Prostate gland (tissue), 2 donors: ENCODE measurements around the gene KLHL26. TPM values are rescaled to one million over a fixed set of nuclear protein-coding genes. Genes with fewer than 3 reads are reported as not detected.

Source experiments
- DNase-seq: peaks from one replicate; pipeline ENCODE4 v3.0.0-alpha.2; 2019; ENCODE audit warnings: low spot score
- H3K27ac ChIP-seq, 2 donors: fragments of 200-600 bp; sonication (generic); 2 replicates each; pipeline ENCODE4 v1.5.1; 2017 to 2019
- H3K27me3 ChIP-seq: fragments of 200-600 bp; sonication (generic); replicated peaks from 2 replicates; pipeline ENCODE4 v1.5.1; 2019; ENCODE audit not compliant: insufficient read depth
- H3K36me3 ChIP-seq, 2 donors: fragments of 200-600 bp; sonication (generic); 1 replicate in 1 of 2; 2 replicates in 1 of 2; pipeline versions ENCODE4 v1.5.1 to v1.8.1; 2017 to 2019
- H3K4me1 ChIP-seq: fragments of 200-600 bp; sonication (generic); replicated peaks from 2 replicates; pipeline ENCODE4 v1.5.1; 2019
- H3K4me3 ChIP-seq, 2 donors: fragments of 200-600 bp; sonication (generic); 2 replicates each; pipeline ENCODE4 v1.5.1; 2017 to 2019
- H3K9me3 ChIP-seq: fragments of 200-600 bp; sonication (generic); 2 replicates; pipeline ENCODE4 v1.5.1; 2017
- POLR2A ChIP-seq: fragments of 450-650 bp; IDR thresholded peaks from one replicate; pipeline ENCODE4 v1.6.1; 2016; ENCODE audit warnings: antibody characterized with exemption, mild to moderate bottlenecking
- POLR2AphosphoS5 ChIP-seq: sonication (generic); formaldehyde crosslinking; IDR thresholded peaks from one replicate; pipeline ENCODE4 v1.6.1; 2017; ENCODE audit warnings: antibody characterized with exemption
- WGBS: methylation state at CpG from one replicate; pipeline ENCODE4 v1.1.5; 2018; 5-methylcytosine and 5-hydroxymethylcytosine counted together
- intact Hi-C: fragments of 100-400 bp; cut with DNase I; formaldehyde crosslinking; loops from one replicate; pipeline ENCODE4 v1.14.2; 2022
- total RNA-seq, 2 donors: library from RNA; depleted of rRNA; stranded (reverse); fragments of >200 nt; gene quantifications; one replicate each; pipeline ENCODE4 v1.1.0, GENCODE V29; 2016
- TF ChIP-seq, protein P1 (sequence below), 4 experiments: fragments of 200-600 bp in 2 of 4; fragments of 450-650 bp in 2 of 4; sonication (generic) in 2 of 4; IDR thresholded peaks; 1 replicate in 3 of 4; 2 replicates in 1 of 4; pipeline ENCODE4 v1.5.1; 2016 to 2019; ENCODE audit warnings: antibody characterized with exemption in 4 of 4, mild to moderate bottlenecking in 2 of 4, moderate library complexity in 2 of 4

The KLHL26 gene, protein sequence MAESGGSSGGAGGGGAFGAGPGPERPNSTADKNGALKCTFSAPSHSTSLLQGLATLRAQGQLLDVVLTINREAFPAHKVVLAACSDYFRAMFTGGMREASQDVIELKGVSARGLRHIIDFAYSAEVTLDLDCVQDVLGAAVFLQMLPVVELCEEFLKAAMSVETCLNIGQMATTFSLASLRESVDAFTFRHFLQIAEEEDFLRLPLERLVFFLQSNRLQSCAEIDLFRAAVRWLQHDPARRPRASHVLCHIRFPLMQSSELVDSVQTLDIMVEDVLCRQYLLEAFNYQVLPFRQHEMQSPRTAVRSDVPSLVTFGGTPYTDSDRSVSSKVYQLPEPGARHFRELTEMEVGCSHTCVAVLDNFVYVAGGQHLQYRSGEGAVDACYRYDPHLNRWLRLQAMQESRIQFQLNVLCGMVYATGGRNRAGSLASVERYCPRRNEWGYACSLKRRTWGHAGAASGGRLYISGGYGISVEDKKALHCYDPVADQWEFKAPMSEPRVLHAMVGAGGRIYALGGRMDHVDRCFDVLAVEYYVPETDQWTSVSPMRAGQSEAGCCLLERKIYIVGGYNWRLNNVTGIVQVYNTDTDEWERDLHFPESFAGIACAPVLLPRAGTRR
- total RNA-seq: 10 to 100 TPM in 1 of 2 donors, 1 to 10 TPM in 1; 9.1 to 18.4 TPM

DNA sequence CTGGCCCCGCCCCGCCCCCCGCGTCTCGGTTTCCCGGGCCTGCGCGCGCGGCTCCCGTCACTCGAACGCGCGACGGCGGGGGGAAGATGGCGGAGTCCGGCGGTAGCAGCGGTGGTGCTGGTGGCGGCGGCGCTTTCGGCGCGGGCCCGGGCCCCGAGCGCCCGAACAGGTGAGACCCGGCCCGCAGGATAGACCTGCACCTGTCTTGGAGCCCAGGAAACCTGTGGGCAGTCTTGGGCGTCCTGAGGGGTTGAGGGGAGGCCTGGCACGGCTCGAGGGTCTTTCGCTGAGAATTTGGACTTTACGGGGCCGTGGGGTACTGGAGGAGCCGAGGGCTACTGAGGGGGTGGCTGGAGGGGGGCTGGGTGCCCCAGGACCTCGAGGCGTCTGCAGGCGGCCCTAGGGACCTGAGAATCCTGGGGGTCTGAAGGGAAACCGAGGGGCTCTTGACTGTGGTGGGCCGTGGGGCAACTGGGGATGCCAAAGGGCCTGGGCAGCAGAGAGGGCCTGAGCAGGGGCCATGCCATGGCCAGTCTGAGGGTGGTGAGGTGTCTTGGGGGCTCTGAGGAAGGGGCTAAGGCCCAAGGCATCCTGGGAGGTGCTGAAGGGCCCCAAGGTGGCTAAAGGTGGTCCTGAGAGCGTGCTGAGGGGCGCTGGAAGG is at the start of gene KLHL26:
Gene KLHL26, plus strand, starts transcription at position 60 of the 661 bp plus-strand sequence. Its CDS starts 27 bp downstream, at position 87.
- Histone ChIP-seq H3K27ac (peak within 1 kb of the TSS; percentile 81 to 88), H3K36me3 (no peaks in the 10 kb centered on the region), H3K27me3 (no peaks in the 10 kb centered on the region), H3K4me3 (peak within 1 kb of the TSS; percentile 70 to 88), H3K4me1 (peaks cover 3% of the 10 kb centered on the region), H3K9me3 (no peaks in the 10 kb centered on the region)
- DNase-seq: no peak
- TF ChIP-seq, protein P1, sequence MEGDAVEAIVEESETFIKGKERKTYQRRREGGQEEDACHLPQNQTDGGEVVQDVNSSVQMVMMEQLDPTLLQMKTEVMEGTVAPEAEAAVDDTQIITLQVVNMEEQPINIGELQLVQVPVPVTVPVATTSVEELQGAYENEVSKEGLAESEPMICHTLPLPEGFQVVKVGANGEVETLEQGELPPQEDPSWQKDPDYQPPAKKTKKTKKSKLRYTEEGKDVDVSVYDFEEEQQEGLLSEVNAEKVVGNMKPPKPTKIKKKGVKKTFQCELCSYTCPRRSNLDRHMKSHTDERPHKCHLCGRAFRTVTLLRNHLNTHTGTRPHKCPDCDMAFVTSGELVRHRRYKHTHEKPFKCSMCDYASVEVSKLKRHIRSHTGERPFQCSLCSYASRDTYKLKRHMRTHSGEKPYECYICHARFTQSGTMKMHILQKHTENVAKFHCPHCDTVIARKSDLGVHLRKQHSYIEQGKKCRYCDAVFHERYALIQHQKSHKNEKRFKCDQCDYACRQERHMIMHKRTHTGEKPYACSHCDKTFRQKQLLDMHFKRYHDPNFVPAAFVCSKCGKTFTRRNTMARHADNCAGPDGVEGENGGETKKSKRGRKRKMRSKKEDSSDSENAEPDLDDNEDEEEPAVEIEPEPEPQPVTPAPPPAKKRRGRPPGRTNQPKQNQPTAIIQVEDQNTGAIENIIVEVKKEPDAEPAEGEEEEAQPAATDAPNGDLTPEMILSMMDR (IDR thresholded peaks at IDR 0.05): no peak
- peak; percentile 58 for TF ChIP-seq POLR2A
- peak; percentile 29 for TF ChIP-seq POLR2AphosphoS5
- WGBS: 4% methylated on average over 47 of the region's 47 CpGs
- intact Hi-C loops: no loop called here

DNA sequence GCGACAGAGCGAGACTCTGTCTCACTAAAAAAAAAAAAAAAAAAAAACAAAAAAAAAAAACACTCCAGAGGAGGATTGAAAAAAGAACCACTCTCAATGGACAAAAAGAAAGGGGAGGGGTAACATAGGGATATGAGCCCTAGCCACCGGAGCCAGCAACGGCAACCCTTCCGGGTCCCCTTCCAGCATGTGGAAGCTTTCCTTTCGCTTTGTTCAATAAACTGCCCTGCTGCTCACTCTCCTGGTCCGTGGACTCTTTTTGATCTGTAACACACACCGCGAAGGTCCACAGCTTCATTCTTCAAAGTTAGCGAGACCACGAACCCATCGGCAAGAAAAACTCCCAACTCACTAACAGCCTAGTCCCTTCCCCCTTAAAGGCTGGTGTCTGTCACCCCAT is 49.3 kb upstream of the KLHL26 start:
- Histone ChIP-seq H3K36me3 (peaks cover 0 to 3% of the 10 kb centered on the region in 2 donors), H3K27me3 (no peaks in the 10 kb centered on the region), H3K9me3 (no peaks in the 10 kb centered on the region), H3K4me3 (no peak overlapping the region), H3K27ac (no peak overlapping the region), H3K4me1 (peaks cover 5% of the 10 kb centered on the region)
- TF ChIP-seq, protein P1 (IDR thresholded peaks at IDR 0.05): no peak
- no peak for TF ChIP-seq POLR2AphosphoS5
- no peak for TF ChIP-seq POLR2A
- no peak for DNase-seq
- 90% methylated on average over 12 of the region's 12 CpGs for WGBS
- intact Hi-C loops: no loop called here

DNA sequence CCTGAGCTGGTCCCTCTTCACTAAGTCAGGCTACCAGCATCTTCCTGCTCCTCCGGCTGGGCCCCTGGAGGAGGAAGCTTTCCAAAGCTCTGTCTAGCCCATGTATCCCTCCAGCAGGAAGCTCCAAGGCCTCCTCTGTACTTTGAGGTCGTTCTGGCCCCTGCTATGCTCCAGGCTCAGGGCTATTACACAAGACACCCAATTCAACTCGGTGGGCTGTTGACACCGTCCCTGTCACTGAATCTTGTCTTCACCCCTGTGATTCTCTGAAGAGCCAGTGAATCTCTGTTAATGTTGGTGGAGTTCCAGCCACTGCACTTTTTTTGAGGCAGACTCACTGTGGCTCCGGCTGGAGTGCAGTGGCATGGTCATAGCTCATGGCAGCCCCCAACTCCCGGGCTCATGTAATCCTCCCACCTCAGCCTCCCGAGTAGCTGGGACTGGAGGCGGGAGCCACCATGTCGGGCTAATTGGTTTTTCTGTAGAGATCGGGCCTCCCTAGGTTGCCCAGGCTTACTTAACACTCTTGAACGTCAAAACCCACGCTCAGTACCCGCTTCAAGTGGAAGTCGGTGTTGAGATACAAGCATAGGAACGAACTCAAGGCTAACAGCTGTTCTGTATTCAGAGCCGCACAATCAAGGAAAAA is 48.7 kb upstream of the KLHL26 start:
- Histone ChIP-seq H3K27ac (peak overlapping the region; percentile 78 to 79), H3K27me3 (no peaks in the 10 kb centered on the region), H3K9me3 (no peaks in the 10 kb centered on the region), H3K4me1 (peaks cover 5% of the 10 kb centered on the region), H3K4me3 (peak overlapping the region; percentile 66 to 84), H3K36me3 (peaks cover 0 to 3% of the 10 kb centered on the region in 2 donors)
- intact Hi-C loops: loop anchor here (2.0 kb wide), 1 partner anchor 137 kb away; no protein-coding TSS in a partner anchor
- 33% methylated on average over 16 of the region's 16 CpGs for WGBS
- DNase-seq: no peak
- TF ChIP-seq, protein P1 (IDR thresholded peaks at IDR 0.05): no peak
- TF ChIP-seq POLR2A (no peak), POLR2AphosphoS5 (no peak)

DNA sequence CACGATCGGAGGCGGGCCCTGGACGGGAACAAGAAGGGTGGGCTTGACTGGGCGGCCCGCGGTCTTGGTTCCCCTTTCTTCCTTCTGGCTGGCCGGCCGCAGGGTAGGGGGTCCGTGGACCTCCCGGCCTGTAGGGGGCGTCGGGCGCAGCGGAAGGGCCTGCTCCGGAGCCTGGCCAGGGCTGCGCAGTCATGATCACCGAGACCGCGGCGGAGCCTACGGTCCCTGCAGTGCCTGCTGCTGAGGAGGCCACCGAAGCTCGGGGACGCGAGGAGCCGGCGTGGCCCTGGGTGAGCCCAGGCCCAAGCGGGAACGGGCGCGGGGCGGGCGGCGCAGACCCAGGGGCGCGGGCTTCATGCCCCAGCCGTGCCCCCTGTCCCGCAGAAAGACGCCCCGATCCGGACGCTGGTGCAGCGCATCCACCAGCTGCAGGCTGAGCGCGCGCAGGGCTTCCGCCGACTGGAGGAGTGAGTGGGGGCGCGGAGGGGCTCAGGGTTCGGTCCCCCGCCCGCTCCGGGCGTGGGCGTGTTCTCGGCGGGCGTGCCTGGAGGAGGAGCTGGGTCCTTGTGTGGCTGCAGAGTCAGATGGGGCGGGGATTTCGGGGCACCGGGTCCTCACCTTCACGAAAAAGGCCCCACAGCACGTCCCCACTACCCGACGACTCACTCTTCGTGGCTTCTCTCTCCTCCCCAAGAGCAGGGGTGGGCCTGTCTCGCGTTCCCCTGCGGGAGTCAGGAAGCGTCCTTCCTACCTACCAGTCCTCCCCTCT is 48.0 kb upstream of the KLHL26 start, which contains the start of gene REX1BD:
Gene REX1BD, plus strand, starts transcription at position 188 of the 769 bp plus-strand sequence. Its CDS starts 4 bp downstream, at position 192.
- TF ChIP-seq, protein P1 (IDR thresholded peaks at IDR 0.05): peak; percentile 53 to 87 (median 82)
- TF ChIP-seq POLR2A: peak; percentile 31
- TF ChIP-seq POLR2AphosphoS5: peak; percentile 29
- Histone ChIP-seq H3K4me3 (peak within 1 kb of the TSS; percentile 66 to 84), H3K9me3 (no peaks in the 10 kb centered on the region), H3K27me3 (no peaks in the 10 kb centered on the region), H3K4me1 (peaks cover 5% of the 10 kb centered on the region), H3K27ac (peak within 1 kb of the TSS; percentile 78 to 79), H3K36me3 (peaks cover 0 to 3% of the 10 kb centered on the region in 2 donors)
- DNase-seq: peak; percentile 58
- intact Hi-C loops: loop anchor here (2.0 kb wide), 1 partner anchor 138 kb away; no protein-coding TSS in a partner anchor
- under 1% methylated on average over 50 of the region's 72 CpGs for WGBS
